Sigmoid colon (tissue), 4 donors: ENCODE results near the gene KCNK1.

ENCODE experiments used
- POLR2A ChIP-seq, 2 donors: fragments of 450-650 bp; IDR thresholded peaks; one replicate each; pipeline ENCODE4 v1.6.1; 2016; ENCODE audit warnings: antibody characterized with exemption in 2 of 2, mild to moderate bottlenecking in 2 of 2, moderate library complexity in 2 of 2
- POLR2AphosphoS5 ChIP-seq, 4 donors: sonication (generic); formaldehyde crosslinking; IDR thresholded peaks; one replicate each; pipeline ENCODE4 v1.6.1; 2017; ENCODE audit warnings: antibody characterized with exemption in 4 of 4
- TF ChIP-seq, protein P1 (sequence below), 4 experiments: fragments of 450-650 bp in 3 of 4; fragments of 200-600 bp in 1 of 4; IDR thresholded peaks; one replicate each; pipeline ENCODE4 v1.5.1; 2016 to 2019; ENCODE audit warnings: antibody characterized with exemption in 4 of 4, mild to moderate bottlenecking in 3 of 4, moderate library complexity in 2 of 4

DNA sequence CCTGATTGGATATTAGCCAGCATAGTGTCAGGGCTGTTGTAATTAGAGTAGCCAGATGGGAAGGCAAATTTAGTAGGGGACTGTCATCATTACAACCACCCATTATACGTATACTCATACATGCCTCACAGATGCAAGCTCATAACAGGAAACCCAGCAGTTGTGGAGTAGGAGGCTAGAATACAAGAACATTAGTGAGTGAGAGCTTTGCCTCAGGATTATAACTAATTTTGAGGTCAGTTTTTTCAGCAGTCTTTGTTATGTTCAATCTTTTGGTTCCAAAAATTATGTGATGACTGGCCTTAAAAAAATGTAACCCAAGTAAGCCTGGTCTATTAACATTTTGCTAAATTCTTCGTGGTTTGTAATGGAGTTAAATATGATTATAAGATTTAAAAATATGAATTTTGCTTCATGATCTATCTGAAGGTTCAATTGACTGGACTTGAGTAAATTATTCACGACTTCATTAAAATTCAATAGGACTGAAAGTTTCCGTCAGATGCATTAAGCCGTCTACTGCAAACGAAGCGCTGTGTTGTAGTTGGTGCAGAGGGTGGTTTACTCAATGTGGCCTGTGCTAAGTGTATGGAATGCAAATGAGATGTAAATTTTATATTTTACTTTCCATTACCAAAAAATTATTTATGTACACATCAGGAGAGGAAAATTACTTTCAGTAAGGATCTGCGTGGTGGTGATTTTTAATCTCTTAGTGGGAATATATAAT is 48.8 kb downstream of the KCNK1 start:
- TF ChIP-seq, protein P1, sequence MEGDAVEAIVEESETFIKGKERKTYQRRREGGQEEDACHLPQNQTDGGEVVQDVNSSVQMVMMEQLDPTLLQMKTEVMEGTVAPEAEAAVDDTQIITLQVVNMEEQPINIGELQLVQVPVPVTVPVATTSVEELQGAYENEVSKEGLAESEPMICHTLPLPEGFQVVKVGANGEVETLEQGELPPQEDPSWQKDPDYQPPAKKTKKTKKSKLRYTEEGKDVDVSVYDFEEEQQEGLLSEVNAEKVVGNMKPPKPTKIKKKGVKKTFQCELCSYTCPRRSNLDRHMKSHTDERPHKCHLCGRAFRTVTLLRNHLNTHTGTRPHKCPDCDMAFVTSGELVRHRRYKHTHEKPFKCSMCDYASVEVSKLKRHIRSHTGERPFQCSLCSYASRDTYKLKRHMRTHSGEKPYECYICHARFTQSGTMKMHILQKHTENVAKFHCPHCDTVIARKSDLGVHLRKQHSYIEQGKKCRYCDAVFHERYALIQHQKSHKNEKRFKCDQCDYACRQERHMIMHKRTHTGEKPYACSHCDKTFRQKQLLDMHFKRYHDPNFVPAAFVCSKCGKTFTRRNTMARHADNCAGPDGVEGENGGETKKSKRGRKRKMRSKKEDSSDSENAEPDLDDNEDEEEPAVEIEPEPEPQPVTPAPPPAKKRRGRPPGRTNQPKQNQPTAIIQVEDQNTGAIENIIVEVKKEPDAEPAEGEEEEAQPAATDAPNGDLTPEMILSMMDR (IDR thresholded peaks at IDR 0.05): no peak
- TF ChIP-seq POLR2A (IDR thresholded peaks at IDR 0.05) (no peak), POLR2AphosphoS5 (IDR thresholded peaks at IDR 0.05) (no peak)
